Heart left ventricle (tissue), 13 donors: ENCODE data around the gene MYO5C.

Experiments used
- CTCF ChIP-seq, 12 donors: fragments of 200-600 bp; sonication (generic) in 4 of 12; IDR thresholded peaks; one replicate each; pipeline versions ENCODE4 v1.5.0 to v1.8.0; 2018 to 2022; ENCODE audit warnings: antibody characterized with exemption in 12 of 12, mild to moderate bottlenecking in 5 of 12
- POLR2A ChIP-seq, 2 donors: fragments of 450-650 bp; IDR thresholded peaks; one replicate each; pipeline ENCODE4 v1.6.1; 2017; ENCODE audit warnings: antibody characterized with exemption in 2 of 2, mild to moderate bottlenecking in 2 of 2, moderate library complexity in 2 of 2
- donor health status: ischemic (EF 13 %, LVEDD 7.1; RV severe dilation, severe dysfunction).
- donor health status: DM: no; HTN: yes; CAD: no.
- donor health status: DM: no; HTN: no; CAD: no.
- donor health status: ischemic (EF 25% LVEDD 6.9; RV normal size, moderate dysfunction).
- donor health status: ischemic (EF 25% LVEDD 5.7; RV mildly dilated, moderate dysfunction).
- donor health status: ischemic (EF 35%, LVEDD 5.7; RV mildly dilated, moderate dysfunction).
- donor health status: nonischemic (EF 11% LVEDD 7.7; RV severe dilation, severe dysfunction).
- donor health status: DM: yes; HTN: yes; CAD: no.
- donor health status: PGD.
- donor health status: ischemic (EF 29% LVEDD 5.4; RV normal size, mild dysfunction).
- donor health status: nonischemic (EF 23%, LVEDD 6.1; RV moderate dilation, normal function).

GRCh38 chr15:52324109-52324508 is 28.5 kb upstream of the MYO5C start:
- TF ChIP-seq CTCF (IDR thresholded peaks at IDR 0.05) (no peak), POLR2A (IDR thresholded peaks at IDR 0.05) (no peak)
